ENCODE data around the gene CELF4. TPM values are rescaled to one million over a fixed set of nuclear protein-coding genes. Genes with fewer than 3 reads are reported as not detected.

Gene CELF4
- total and polyA plus RNA-seq, 2 of the 4 experiments (the other 2 are of a cell fraction): not detected

- Histone ChIP-seq H4K20me1 (ENCODE audit: insufficient read depth, low read length) (no peaks in the 10 kb centered on the region), H3K9me1 (ENCODE audit: insufficient read depth, low read length) (no peaks in the 10 kb centered on the region), H2BK20ac (ENCODE audit: low read depth, low read length) (no peak overlapping the region), H3K14ac (replicated peaks; ENCODE audit: low read depth, low read length) (no peak overlapping the region), H3K23ac (ENCODE audit: low read depth, low read length) (no peak overlapping the region), H3K4me3 (ENCODE audit: insufficient read depth, low read depth, low read length) (no peak overlapping the region), H3K56ac (ENCODE audit: extremely low read depth, insufficient read depth, low read length) (no peak overlapping the region), H3K4me1 (ENCODE audit: control insufficient read depth, insufficient read depth, low read length) (no peaks in the 10 kb centered on the region), H2AFZ (replicated peaks; ENCODE audit: low read length, poor library complexity) (no peak overlapping the region), H2BK15ac (ENCODE audit: low read depth, low read length) (no peak overlapping the region), H2AK5ac (ENCODE audit: low read depth, low read length) (no peak overlapping the region), H3K4ac (ENCODE audit: low read depth, low read length) (no peak overlapping the region), H3K79me1 (ENCODE audit: low read depth in 1 of 2, low read length in 2 of 2) (no peaks in the 10 kb centered on the region), H3K27ac (ENCODE audit: insufficient read depth, low read length) (no peak overlapping the region), H3K9me3 (ENCODE audit: control insufficient read depth, insufficient read depth, low read length) (no peaks in the 10 kb centered on the region), H3K18ac (ENCODE audit: low read depth, low read length) (no peak overlapping the region), H4K91ac (ENCODE audit: insufficient read depth, low read depth, low read length) (no peak overlapping the region), H3K27me3 (ENCODE audit: control insufficient read depth, insufficient read depth, low read length) (peaks cover 16% of the 10 kb centered on the region; the same call in 1 of the 2 replicates), H3K36me3 (ENCODE audit: control insufficient read depth, insufficient read depth, low read length) (no peaks in the 10 kb centered on the region), H4K5ac (ENCODE audit: low read depth, low read length) (no peak overlapping the region), H2BK5ac (ENCODE audit: low read depth, low read length, poor library complexity, severe bottlenecking) (no peak overlapping the region), H2BK120ac (ENCODE audit: low read depth, low read length) (no peak overlapping the region), H2AK9ac (replicated peaks; ENCODE audit: low read depth, low read length, poor library complexity) (no peak overlapping the region), H3K4me2 (ENCODE audit: low read depth, low read length) (no peak overlapping the region), H4K8ac (ENCODE audit: low read depth in 2 of 2, low read length in 2 of 2) (no peak overlapping the region), H3K9ac (ENCODE audit: low read depth, low read length) (no peak overlapping the region)
- in situ Hi-C loops (cut with MboI; ENCODE audit: low sequenced_read_pairs) (loop anchor here (25.0 kb wide), 1 partner anchor 554 kb away; no protein-coding TSS in a partner anchor), intact Hi-C loops (cut with micrococcal nuclease) (no loop called here), dilution Hi-C loops (cut with HindIII; ENCODE audit: low sequenced_read_pairs, unreplicated experiment) (no loop called here)
- WGBS, 2 experiments (ENCODE audit: extremely low coverage in 2 of 2, insufficient read length in 1 of 2): no CpG with 5 or more reads among the region's 10 CpGs
- BruUV-seq (replicated peaks): no TSS peak
- no peak for TF ChIP-seq NFE2L2 (IDR thresholded peaks at IDR 0.05; ENCODE audit: low read depth, low read length)
- TF ChIP-seq FOS (IDR thresholded peaks at IDR 0.05; ENCODE audit: low read depth, low read length): no peak
- no peak for TF ChIP-seq RFX5 (IDR thresholded peaks at IDR 0.05; ENCODE audit: low read depth, low read length)
- no peak for TF ChIP-seq RAD21 (IDR thresholded peaks at IDR 0.05; ENCODE audit: low read length)
- no peak for TF ChIP-seq RCOR1 (IDR thresholded peaks at IDR 0.05; ENCODE audit: insufficient replicate concordance, low read length)
- TF ChIP-seq USF2 (IDR thresholded peaks at IDR 0.05; ENCODE audit: low read depth, low read length): no peak
- TF ChIP-seq MAFK (IDR thresholded peaks at IDR 0.05; ENCODE audit: low read depth, low read length): no peak
- TF ChIP-seq POLR2A (IDR thresholded peaks at IDR 0.05; ENCODE audit: low read depth, low read length): no peak
- DNase-seq: no peak
- POLR2A ChIA-PET (ENCODE audit: unreplicated experiment): no interaction called here
- CTCF ChIA-PET: no interaction called here
- no peak for ATAC-seq (ENCODE audit: low read depth)
Measured at GRCh38 chr18:37491526-37491925, 74.1 kb downstream of the CELF4 start.
